HG02970 (cell line): ENCODE measurements around the gene S100A6.

Experiments
- ATAC-seq: cut with Tn5 transposase; IDR thresholded peaks from one replicate; pipeline ENCODE4 v1.9.1; 2021; ENCODE audit warnings: mild to moderate bottlenecking, moderate library complexity, moderate number of reproducible peaks; ENCODE audit not compliant: unreplicated experiment, low FRiP score

Gene S100A6

DNA sequence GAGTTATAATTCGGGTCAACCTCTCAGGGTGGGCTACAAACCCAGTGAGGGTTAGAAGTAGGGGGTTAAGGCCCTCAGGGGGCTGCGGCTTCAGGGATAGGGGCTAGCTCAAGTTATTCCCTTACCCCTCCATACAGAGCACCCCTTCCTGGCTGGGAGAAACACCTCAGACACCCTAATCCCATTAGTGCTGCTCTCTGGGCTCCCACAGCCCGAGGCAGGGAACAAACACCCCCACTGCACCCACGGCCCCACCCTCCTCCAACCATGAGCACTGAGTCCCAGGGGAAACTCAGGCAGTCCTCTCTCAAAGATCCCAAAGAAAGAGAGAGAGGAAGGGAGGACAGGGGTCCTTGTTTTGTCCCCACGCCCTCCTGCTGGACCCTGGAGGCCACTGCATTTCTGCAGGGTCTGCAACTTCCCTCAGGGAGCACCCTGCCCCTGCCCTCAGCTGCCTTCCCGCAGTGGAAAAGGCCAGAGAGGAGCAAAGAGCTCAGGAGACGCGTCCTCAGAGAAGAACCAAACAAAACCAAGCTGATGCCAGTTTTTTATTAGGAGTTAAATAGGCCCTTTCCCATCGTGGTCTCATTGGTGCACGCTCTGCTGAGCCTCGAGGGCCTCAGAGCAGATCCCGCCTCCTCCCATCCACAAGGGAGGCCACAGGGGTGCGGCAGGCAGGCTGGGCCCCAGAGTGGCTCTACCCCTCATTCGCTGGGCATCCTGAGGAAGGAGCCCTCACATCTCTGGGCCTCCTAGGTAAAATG lies 11.2 kb upstream of the S100A6 start:
- no peak for ATAC-seq

DNA sequence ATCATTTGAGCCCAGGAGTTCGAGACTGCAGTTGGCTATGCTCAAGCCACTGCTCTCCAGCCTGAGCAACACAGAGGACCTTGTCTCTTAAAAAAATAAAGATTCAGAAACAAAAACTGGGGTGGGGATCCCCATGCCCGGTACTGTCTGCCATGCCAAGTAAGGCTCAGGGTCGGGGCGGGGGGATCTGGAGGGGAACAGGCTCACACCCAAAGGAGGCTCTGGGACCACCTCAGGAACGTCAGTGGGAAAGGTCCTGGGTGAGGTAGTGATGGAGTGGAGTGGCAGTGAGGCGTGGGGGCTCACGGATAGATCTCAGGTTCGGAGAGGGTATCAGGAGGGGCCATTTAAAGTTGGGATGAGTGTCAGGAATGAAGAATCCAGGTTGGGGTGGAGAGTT lies 10.6 kb upstream of the S100A6 start:
- no peak for ATAC-seq

DNA sequence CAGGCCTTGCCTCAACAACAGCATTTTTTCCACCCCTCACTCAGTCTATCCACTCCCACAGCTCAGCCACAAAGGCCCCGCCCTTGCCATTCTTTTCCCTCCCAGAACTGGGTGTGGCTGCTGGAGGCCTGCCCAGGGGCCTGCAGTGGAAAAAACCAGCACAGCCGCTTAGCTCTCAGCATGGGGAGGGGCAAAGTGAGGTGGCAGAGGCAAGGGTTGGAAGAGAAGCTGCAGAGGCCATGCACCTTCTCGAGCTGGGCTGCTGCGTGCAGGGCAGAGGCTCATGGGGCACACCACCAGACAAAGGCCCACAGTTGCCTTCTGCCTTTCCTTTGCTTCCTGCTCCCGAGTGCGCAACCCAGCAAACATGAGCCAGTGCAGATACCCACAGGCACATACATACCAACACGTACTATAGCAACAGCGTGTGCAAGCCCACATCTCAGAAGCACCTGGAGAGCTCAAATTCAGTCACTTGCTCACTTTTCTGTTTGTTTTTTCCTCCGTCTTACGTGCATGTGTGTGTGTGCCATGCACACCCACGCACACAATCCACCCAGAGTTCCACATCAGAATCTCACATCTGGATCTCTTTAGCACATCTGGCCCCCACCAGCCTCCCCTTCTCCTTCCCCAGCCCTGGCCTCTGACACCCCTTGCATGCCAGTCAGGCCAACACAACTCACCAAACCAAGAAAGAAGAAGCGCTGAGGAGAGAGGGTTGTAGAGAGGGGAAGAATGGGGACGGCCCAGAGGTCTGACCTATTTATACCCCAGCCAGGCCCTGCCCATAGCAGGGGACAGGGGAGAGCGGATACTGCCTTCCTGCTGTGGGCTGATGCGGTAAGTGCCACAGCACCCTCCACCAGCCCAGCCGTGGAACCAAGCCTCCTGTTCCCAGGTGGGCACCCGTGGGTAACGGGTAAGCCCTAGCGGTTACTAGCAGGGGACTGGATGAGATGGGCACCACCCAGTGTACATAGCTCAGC lies 9.6 kb upstream of the S100A6 start, which contains the start of gene S100A4:
TSS of gene S100A4 (minus strand) at position 740 of the 989 bp plus-strand sequence. CDS start 1,012 bp downstream, outside the sequence.
- no peak for ATAC-seq

DNA sequence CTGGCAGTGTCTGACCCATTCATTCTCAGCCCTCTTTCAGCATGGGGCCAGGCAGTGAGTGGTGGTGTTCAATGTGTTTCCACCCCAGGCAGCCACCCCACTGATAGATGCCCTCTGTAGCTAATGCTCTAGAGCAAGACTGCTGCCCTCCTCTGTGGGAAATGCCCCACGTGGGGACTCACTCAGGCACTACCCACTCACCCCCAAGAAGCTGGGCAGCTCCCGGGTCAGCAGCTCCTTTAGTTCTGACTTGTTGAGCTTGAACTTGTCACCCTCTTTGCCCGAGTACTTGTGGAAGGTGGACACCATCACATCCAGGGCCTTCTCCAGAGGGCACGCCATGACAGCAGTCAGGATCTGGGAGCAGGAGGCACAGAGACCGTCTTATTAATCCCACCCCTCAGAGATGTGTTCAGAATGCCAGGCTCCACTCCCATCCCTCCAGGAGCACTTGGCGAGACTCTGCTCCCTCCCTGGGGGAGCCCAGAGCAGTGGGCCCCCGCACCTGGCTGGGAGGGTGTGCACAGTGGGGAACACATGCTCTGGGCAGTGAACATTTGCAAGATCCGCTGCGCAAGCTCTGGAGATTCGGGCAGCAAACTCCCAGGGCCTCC lies 8.8 kb upstream of the S100A6 start:
- ATAC-seq = no peak

DNA sequence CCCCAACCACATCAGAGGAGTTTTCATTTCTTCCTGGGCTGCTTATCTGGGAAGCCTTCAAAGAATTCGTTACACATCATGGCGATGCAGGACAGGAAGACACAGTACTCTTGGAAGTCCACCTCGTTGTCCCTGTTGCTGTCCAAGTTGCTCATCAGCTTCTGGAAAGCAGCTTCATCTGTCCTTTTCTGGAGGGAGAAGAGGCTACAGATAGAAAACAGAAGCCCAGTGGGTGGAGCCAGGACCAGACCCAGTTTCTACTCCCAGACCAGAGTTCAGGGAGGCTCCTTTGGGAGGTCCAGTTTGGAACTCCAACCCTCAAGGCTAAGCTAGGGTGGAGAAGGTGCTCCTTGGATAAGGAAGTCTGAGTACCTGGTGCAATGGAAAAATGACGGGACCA lies 7.9 kb upstream of the S100A6 start:
- no peak for ATAC-seq

DNA sequence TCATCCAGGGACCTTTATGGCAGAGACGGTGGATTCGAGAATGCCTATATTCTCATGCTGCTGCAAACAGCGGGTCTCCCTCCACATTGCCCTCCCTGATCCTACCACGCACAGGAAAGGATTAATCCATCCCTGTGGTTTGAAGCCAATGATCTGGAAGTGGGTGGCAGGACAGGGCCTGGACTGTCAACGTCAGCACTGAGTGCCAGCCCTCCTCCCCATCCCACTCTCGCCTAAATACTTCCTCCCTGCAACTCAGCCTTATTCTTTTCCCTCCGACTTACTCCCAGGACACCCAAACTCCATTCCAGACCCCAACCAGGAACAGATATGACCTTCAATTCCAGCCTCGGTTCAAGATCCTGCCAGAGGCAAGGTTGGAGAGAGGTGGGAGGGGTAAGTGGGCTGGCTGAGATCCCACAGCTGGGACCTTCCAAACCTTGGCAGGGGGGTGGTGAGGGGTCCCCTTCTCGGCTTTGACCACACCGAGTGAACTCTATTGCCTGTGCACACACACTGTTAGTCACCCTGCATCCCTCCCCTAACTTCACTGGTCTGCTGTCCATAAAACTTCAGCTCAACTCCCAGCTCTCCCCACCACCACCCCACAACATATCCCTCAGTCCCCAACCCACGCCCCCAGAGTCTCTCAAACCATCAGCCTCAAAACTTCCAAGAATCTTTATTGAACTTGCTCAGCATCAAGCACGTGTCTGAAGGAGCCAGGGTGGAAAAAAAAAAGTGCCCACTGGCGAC lies 7.3 kb upstream of the S100A6 start:
- no peak for ATAC-seq

DNA sequence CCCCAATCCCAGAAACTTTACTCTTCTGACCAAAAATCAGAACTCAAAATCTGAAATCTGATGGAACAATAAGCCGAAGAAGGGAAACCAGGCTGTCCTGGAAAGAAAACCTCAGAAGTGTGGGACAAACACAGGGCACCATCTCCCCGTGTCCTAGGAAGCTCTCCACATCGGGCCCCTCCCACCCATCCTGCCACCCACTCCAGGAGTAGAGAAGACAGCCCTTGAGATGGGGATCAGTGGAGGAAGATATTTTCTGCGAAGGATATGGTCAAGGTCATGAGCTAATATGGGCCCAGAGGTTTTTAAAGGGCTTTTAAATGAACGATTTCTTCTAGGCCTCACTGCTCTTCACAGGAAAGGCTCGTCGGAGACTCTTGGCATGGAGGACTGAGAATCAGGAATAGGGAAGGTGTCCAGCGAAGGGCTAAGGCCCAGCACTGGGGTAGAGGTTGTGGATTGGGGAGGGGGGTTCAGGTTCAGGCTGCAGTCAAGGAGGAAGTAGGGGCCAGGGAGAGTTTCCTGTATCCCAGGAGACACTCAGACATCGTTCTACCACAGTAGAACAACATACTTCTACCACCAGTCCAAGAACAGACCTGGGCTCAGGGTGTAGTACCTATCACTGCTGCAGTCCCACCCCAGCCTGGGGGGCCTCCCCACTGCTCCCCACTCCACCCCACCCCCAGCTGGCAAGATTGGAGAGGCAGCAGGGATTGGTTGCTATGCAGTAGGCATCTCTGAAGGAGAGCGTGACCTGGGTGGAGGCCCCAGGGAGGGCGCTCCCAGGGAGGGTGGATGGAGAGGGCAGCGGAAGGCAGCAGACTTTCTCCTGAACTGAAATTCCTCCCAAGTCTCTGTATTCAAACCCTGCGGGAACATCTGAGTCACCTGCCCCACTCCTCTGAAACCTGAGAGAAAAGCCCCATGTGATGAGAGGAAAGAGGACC lies 6.1 kb upstream of the S100A6 start:
- no peak for ATAC-seq

DNA sequence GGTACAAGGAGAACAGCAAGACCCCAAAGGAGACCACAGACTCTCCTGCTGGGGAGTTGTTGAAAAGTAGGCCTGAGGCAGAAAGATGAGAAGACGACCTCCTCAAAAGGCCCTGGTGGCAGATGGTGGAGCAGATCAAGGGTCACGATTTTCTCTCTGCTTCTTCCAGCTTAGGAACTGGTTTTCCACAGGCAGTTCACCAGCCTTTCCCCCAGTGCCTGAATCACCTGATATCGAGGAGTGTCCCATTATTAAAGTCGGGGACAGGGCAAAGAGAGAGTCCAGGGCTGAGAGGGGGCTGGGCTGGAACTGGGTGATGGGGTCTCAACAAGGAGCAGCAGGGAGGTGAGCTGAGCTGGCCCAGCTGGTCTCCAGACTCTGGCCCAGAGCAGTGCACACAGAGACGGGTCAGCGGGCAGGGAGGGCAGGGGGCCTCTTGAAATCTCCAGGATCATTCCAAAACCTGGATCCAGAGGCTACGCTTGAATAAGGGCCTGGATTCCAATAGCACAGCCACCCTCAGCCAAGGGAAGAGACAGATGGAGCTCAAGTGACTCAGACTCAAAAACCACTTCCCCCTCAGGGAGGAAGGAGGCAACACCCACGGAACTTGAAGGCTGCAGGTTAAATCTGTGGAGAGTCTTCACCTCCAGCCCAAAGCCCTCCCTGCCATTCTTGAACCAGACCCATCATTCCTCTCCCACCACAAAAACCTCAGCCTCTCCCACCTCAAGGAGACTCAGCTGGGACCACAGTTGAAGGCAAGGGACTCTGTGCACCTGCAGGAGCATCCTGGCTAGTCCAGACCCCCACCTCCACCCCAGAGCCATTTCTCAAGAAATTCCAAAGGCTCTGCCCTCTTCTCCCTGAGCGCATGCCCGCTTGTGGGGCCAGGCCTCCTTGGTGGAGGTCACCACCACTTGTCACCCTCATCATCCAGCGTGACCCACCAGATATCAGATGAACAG lies 4.9 kb upstream of the S100A6 start, which contains the start of gene S100A5:
TSS of gene S100A5 (minus strand) at position 541 of the 968 bp plus-strand sequence. CDS start 743 bp downstream, outside the sequence.
- ATAC-seq = no peak

DNA sequence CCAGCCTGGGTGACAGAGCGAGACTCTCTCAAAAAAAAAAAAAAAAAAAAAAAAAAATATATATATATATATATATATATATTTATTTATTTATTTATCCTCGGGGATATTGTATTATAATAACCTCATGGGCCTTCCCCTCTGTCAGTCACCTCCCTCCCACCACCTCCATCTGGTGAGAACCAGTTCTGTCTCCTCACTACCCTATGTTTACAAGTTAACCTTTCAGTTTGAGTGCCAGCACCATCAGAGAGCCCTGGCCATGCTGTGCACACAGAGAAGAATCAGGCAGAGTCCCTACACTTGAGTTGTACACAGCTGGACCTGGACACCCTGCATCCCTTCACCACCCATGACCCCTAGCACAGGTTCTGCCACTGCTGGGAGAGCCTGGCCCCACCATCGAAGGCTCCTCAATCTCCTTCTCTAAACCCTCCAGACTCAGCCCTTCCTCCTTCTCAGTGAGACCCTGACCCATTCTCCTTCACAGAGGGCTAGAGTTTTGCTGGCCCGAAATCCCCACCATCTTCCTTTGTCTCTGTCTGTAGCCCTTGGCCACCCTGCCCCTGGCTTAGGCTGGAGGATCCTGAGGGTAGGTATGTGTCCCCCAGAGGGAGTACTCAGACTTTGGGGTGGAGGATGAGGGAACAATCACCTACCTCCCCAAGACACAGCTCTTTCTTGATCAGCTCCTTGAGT lies 3.8 kb upstream of the S100A6 start:
- no peak for ATAC-seq

DNA sequence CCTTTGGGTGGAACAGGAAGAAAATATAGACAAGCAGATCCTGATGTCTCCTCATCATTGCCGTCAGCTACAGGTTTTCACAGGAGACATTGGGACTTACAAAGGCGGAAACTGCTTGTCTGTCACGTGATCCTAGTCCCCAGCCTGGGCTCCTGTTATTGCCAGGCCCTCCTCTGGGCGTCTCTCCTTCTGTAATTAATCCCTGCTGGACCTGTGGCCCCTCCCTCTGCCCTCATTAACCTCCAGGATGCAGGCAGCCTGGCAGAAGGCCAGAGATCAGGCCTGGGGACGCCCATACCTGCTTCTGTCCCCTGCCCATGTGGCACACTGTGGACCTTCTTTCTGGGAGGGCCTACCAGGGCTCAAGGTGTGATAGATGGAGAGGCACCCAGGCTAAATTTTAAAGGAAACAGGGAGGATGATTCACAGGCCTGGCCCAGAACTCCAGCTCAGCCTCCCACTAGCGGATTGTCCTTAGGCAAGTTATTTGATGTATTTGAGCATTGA lies 2.6 kb upstream of the S100A6 start:
- ATAC-seq = no peak

DNA sequence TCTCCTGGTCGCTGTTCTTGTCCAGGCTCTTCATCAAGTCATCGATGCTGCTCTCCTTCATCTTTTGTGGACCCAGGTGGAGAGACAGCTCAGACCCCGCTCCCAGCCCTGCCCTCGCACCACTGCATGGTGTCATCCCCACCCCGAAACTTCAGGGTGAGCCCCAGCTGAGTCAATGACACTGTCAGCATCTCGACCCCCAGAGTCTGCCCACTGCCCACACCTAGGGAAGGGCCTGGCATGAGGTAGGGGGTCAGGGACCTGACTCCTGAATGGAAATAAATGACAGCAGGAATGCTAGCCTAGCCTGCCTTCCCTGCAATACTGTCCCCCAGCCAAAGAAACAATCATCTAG lies 1.6 kb upstream of the S100A6 start:
- no peak for ATAC-seq

DNA sequence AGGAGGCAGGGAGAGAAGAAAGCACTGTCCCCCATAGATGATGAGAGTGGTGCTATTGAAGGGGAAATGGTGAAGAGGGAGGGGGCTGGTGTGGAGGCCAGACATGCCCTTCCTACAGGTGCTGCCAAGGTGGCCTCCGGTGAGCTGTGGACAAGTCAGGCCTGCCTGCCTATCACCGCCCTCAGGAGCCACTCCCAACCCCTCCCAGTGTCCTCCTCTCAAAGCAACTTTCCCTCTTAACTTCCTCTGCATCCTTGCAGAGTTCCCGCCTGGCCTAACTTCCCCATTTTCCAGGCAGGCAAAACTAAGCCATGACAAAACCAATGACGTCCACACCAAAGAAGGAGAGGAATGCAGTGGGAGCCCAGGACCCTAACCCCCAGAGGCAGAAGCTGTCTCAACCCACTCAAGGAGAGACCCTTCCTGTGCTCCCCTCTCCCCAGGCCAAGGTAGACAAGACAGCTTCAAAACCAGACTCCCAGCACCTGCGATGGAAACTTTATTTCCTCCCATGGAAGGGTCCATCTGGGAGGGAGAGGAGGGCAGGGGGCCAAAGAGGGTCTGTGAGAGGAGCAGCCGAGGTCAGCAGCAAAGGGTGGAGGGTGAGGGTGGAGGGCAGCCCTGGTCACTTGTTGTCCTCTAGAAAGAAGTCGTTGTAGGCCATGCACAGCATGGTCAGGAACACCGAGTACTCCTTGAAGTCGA lies 1.0 kb upstream of the S100A6 start:
- ATAC-seq = no peak

DNA sequence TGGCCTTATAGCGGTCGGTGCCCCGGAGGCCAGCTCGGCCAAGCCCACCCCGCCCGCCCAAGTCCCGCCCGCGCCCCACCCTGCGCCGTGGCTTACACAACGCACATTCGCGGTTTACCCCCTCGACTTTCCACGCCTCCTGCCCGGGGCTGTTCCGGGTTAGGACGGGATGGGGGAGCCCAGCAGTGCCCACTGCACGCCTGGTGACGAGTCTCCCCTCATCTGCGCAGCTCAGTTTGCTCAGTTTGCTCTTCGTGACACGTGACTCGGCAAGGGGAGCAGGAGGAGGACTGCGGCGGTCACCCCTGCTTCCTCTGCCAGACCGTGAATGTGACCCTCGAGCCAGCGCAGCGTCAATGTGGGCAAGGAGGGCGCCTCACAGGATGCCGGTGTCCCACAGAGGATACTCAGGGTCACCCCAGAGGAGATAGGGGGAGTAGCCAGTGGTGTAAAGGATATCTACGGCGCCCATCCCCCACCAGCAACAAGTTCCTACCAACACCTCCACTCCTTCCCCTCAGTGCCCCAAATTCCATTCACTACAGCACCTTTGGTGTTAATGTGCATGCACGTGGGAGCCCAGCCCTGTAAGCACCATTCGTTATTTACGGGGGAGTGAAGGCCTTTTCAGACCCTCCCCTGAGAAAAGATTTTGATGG lies 350 bp upstream of the S100A6 start:
- ATAC-seq = no peak

DNA sequence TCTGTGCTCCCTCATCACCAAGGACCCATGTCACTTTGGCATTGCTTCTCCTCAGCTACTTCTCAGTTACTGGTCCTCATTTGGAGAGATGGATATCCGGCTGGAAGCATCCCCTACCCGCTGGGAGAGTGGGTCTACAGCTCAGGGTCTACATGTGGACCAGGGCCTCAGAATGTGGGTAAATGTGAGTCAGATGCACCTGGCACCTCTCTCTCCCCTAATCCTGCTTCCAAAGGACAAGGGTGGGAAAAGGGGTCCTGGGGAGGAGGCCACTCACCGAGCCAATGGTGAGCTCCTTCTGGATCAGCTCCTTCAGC lies 908 bp downstream of the S100A6 start:
- ATAC-seq = no peak

DNA sequence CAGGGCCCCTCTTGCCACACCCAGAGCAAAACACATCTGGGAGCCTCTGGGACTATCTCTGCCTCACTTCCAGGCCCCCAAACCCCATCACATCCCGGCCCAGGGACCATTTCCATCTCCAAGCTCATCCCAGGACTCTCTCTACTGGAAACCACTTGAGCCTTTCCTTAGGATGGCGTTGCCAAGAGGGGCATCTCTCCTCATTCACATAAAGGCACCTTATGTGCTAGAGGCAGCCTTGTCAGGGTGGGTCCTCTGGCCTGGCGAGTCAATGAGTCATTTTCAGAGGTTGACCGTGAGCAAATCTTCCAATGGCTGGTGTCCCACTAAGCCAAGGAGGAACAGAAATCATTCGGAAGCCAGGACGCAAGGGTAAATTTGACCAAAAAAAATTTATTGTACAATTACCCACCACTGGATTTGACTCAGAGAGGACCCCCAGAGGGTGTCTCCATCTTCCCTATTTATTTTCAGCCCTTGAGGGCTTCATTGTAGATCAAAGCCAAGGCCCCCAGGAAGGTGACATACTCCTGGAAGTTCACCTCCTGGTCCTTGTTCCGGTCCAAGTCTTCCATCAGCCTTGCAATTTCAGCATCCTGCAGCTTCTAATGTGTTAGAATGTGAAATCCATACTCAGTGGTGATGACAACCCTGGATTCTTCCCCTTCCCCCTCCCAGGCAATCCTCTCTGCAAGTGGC lies 1.4 kb downstream of the S100A6 start:
- no peak for ATAC-seq
